HG02623 (cell line): ENCODE data around the gene DEK.
"Not testable (repeated sequence)": the region's sequence is repeated elsewhere in the genome, so short reads cannot be mapped to it uniquely, and the experiment has no call there.

Source experiments
- ATAC-seq: cut with Tn5 transposase; IDR thresholded peaks from one replicate; pipeline ENCODE4 v1.9.1; 2021; ENCODE audit warnings: moderate library complexity; ENCODE audit not compliant: unreplicated experiment

DEK gene

DNA sequence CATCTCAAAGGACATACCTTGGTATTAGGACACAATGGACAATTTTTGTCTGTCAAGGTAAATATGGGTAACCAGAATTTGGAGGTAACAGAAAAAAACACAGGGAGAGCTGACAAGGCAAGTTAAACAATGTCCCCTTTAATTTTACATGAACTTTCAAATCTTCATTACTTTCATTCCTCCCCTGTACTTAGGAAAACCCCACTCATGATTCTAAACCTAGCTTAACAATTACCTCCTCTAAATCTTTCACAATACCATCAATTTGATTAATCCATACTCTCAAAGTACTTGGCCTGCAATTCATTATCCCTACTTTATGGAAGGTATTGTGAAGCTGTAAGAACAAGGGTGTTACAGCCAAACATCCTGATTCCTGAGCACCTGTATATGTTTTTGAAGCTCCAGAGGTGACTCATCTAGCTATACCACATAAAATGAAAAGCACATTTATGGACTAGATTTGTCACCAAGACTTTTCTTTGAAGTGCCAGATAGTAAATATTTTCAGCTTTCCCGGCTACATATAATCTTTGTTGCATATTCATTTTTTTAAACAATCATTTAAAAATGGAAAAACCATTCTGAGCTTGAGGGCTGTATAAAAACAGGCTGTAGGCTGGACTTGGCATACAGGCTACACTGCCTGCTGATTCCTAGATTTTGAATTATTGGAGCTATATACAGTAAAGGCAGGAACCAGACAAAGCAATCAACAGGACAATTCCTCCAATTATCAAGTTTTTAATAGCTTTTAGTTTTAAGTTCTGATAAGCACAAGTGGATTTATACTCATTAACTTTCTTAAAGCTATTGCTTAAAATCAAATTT, 22.9 kb downstream of the DEK start:
- no peak for ATAC-seq

DNA sequence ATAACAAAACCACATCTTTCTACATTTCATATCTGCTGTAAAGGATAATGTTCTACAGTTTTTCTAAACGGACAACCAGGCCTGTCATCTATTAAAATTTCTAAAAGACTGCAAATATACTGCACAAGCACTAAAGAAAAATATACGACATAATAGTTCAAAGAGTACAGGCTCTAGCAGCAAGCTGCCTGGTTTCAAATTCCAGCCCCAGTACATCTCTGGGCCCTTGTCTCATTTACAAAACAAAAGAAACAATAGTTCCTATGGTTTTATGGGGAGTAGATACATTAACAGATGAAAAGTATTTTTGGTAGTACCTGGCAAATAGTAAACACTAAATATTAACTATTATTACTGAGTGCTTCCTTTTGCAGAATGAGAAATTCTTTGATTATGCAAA, 24.1 kb downstream of the DEK start:
- ATAC-seq, result no peak

DNA sequence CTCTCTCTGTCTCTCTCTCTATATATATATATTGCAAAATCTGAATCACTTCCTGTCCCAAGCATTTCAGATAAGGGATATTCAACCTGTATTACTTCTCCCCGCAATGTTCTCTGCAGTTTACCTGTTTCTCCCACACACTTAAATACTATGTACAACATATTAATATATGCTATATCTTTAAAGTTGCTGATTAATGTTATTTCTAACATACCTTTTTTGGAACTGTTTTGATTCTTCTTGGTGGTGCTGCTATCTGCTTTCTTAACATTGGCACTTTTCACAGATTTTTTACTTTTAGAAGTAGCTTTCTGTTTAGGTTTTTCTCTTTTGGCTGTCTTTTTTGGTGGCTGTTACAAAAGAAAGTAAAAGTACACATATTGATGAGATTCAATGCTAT, 27.2 kb downstream of the DEK start:
- ATAC-seq, result no peak

- ATAC-seq, result no peak
Measured at GRCh38 chr6:18235524-18235923, 28.8 kb downstream of the DEK start.

GRCh38 chr6:18234564-18234963, 29.8 kb downstream of the DEK start:
- no peak for ATAC-seq

DNA sequence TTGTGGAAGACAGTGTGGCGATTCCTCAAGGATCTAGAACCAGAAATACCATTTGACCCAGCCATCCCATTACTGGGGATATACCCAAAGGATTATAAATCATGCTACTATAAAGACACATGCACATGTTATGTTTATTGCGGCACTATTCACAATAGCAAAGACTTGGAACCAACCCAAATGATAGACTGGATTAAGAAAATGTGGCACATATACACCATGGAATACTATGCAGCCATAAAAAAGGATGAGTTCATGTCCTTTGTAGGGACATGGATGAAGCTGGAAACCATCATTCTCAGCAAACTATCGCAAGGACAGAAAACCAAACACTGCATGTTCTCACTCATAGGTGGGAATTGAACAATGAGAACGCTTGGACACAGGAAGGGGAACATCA, 30.6 kb downstream of the DEK start:
- ATAC-seq, result not testable (repeated sequence)

DNA sequence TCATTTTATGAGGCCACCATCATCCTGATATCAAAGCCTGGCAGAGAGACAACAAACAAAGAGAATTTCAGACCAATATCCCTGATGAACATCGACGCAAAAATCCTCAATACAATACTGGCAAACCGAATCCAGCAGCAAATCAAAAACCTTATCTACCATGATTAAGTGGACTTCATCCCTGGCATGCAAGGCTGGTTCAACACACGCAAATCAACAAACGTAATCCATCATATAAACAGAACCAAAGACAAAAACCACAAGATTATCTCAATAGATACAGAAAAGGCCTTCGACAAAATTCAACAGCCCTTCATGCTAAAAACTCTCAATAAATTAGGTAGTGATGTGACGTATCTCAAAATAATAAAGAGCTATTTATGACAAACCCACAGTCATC, 32.5 kb downstream of the DEK start:
- not testable (repeated sequence) for ATAC-seq

DNA sequence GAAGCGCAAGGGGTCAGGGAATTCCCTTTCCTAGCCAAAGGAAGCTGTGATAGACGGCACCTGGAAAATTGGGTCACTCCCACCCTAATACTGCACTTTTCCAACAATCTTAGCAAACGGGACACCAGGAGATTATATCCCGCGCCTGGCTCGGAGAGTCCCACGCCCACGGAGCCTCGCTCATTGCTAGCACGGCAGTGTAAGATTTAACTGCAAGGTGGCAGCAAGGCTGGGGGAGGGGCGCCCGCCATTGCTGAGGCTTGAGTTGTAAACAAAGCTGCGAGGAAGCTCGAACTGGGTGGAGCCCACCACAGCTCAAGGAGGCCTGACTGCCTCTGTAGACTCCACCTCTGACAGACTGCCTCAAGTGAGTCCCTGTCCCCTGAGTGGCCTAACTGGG, 35.7 kb downstream of the DEK start:
- not testable (repeated sequence) for ATAC-seq

GRCh38 chr6:18227166-18227565, 37.2 kb downstream of the DEK start:
- not testable (repeated sequence) for ATAC-seq

GRCh38 chr6:18226451-18227105, 37.8 kb downstream of the DEK start:
- not testable (repeated sequence) for ATAC-seq

DNA sequence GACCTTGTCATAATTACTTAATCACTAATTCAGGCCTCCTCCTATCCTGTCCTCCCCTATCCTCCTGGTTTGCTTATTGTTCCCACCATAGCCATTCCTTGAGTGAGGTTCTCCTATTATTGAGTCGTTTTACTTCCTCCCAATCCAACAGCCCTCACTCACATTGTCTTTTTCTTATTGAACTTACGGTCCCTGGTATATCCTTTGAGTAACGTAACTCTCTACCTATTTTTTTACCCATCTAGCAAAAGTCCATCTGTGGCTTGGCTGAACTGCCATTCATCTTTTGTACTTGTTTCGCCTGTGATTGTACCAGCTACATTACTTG, 43.1 kb downstream of the DEK start:
- ATAC-seq, result no peak

DNA sequence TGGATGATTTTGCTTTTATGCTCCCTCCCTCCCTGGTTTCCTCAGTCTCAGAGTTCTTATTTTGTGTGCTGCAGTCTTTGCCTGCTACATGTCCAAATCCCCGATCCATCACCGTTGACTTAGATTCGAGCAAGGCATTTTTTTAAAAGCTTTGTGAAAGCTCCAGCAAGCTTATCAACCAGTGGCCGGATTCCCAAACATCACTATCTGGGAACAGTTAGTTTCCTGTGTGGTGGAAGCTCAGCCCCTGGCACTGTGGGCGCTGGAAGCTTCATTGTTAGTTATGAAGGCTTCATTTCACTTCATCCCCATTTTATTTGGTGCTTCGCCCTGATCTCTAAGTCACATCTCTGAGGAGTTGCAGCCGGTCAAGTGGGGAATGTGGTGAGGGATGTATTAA, 44.7 kb downstream of the DEK start:
- no peak for ATAC-seq

GRCh38 chr6:18218233-18218632, 46.1 kb downstream of the DEK start:
- no peak for ATAC-seq

DNA sequence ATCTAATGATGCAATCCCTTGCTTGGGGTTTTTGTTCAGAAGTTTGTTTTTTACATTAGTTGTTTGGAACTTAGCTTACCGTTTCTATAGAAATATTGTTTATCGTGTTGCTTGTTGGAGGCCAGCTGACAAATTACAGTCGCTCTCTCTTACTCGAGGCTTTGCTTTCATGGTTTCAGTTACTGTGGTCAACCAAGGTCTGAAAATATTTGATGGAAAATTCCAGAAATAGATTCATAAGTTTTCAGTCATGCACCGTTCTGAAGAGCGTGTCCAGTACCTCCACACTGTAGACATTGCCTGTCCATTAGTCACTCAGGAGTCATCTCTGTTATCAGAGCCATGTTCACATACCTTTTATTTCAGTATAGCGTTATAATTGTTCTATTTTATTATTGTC, 47.9 kb downstream of the DEK start:
- ATAC-seq, result no peak

DNA sequence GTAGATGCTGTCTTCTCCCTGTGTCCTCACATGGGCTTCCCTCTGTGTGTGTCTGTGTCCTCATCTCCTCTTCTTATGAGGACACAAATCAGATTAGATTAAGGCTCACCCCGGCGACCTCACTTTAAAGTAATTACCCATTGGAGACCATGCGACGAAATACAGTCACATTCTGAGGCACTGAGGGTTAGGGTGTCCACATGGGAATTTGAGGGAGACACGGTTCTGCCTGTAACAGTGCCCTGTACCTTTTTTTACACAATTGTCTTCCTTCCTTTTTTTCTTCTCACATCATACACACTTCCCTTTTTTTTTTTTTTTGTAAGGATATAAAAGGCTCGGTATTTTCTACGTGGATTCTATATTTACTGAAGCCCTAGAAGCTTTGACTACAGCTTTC, 48.9 kb downstream of the DEK start:
- ATAC-seq, result no peak

DNA sequence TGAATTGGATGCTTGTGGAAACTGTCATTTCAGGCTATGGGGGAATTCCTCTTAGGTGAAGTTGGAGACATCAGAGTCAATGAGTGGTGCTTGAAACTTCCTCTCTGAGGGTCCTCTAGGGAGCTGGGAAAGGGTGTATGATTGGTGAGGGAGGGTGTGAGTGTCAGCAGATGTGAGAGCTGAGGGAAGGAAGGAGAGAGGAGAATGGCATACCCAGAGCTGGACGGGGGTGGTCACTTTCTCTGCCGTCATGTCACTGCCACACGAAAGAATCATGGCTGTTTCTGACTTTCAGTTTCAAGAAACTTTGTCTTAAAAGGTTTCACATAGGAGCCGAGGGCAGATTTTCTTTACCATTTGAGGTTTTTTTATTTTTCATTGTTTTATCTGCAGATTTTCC, 50.3 kb downstream of the DEK start:
- ATAC-seq, result no peak

- no peak for ATAC-seq
Measured at GRCh38 chr6:18213439-18213838, 50.9 kb downstream of the DEK start.

GRCh38 chr6:18212231-18212630, 52.1 kb downstream of the DEK start:
- no peak for ATAC-seq

- peak; percentile 92 for ATAC-seq
Measured at GRCh38 chr6:18211338-18211737, 53.0 kb downstream of the DEK start.

DNA sequence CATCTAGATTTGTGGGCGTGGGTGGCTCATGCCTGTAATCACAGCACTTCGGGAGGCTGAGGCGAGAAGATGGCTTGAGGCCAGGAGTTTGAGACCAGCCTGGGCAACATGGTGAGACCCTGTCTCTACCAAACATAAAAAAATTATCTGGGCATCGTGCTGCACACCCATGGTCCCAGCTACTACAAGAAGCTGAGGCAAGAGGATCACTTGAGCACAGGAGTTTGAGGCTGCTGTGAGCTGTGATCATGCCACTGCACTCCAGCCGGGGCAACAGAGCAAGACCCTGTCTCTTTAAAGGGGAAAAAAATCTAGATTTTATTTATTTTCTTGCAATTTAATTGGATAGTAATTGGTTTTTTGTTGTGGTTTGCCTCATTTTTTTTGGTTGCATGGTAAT, 53.6 kb downstream of the DEK start:
- ATAC-seq, result no peak

DNA sequence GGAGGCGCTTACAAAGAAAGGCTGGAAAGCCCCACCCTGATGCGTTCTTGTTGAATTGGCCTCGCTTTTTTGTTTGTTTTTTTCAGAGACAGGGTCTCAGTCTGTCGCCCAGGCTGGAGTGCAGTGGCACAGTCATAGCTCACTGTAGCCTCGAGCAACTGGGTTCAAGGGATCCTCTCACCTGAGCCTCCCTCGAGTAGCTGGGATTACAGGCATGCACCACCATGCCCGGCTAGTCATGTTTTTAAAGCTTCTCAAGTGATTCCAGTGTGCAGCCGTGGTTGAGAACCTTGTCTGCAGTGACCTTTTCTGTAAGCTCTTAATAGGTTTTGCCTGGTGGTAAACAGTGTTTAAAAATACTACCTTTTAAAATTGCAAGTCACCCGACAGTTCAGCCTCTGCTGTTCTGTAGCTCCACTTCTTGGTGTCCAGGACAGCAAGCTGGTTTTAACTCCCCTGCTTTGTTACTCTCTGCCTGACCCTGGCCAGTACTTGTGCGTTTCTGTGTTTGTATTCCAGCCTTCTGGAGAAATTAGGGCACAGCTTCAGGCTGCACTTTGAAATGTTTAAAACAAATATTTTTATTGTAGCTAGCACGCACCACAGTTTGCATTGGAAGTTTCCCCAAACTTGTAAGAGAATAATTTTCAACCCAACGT, 54.7 kb downstream of the DEK start:
- no peak for ATAC-seq

DNA sequence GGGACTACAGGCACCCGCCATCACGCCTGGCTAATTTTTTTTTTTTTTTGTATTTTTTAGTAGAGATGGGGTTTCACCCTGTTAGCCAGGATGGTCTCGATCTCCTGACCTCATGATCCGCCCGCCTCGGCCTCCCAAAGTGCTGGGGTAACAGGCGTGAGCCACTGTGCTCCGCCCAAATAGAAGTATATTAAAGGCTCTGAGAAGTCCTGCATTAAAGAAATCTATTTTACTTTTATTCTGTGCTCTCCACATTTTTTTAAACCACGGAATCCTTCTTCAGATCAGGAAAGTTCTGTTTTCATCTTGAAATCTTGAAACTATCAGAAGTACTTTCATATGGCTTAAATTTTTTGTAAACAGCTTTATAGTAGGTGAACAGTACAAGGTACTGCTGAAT, 55.6 kb downstream of the DEK start:
- not testable (repeated sequence) for ATAC-seq
